GM19468 (cell line): Measurements from ENCODE around the gene PUDP.

Experiments
- ATAC-seq: cut with Tn5 transposase; IDR thresholded peaks from one replicate; pipeline ENCODE4 v1.9.1; 2021; ENCODE audit warnings: mild to moderate bottlenecking, moderate library complexity, moderate number of reproducible peaks; ENCODE audit not compliant: unreplicated experiment; ENCODE audit errors: extremely low read depth

The PUDP gene

DNA sequence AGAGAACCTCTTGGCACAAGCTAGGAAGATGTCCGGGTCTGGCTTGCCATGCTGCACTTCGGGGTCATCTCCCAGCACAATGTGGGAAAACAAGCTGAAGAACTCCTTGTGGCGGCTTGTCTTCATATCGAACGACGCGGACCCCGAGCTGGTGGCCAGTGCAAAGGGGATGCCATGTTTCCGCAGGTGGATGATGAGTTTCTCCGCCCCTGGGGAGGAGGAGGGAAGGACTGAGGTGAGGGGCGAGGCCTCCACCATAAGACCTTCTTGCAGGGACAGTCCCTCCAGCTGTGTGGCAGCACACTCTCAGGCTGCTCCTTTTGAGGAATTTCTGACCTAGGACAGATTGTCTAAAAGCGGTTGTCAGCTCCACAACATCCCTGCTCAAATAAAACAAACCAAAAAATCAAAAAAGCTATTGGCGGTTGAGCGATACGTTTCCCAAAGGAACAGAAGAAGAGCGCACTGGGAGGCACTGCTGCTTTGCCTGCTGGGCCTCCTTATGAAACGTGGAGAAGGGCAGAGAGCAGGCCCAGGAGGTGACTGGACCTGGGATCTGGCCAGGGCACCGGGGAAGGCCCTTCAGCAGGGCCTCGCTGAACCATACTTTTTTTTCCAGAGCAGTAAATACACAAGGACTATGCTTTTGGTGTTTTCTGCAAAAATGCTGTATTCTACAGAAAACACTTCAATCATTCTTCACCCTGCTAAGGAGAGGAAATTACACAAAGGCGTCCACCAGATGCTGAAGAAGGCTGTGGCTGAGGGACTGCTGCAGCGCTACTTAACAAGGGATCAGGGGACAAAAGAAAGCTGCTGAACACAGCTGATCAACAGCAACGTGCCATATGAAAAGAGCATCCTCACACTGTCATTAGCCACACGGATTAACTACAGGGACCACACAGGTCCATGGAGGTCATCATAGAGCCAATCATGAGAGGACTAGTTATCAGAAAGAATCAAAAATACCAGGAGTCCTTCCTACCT is 70.4 kb downstream of the PUDP start:
- no peak for ATAC-seq

DNA sequence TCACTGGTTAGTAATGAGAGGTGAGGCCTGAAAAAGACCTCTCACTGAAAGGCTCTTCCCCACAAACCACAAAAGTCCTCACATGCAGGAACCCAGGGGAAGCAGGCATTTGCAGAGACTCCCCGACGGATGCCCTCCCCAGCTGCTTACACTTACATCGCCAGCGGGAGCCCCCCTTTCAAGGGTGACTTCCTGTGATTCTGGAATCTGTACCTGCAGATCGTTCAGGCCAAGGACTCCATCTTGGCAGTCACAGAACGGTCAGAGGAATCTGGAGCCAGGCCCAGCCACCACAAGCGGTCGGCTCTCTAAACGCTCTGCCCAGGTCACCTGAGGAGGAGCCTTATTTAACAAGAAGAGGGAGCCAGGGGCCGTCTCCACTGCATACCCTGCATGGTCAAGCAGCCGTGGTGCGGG is 71.7 kb downstream of the PUDP start:
- no peak for ATAC-seq

DNA sequence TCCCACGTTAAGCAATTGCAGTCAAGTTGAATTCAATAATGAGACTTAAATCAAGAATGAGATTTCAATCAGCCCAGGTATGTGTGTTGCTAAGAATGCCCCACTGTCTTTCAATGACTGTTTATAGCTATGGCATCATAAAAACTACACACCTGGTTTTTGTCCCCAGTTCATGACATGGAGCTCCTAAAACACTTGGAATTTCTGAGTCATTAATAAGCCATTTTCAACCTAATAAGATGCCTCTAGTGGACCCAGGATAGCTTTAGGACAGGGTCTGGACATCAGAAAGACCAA is 73.1 kb downstream of the PUDP start:
- no peak for ATAC-seq

DNA sequence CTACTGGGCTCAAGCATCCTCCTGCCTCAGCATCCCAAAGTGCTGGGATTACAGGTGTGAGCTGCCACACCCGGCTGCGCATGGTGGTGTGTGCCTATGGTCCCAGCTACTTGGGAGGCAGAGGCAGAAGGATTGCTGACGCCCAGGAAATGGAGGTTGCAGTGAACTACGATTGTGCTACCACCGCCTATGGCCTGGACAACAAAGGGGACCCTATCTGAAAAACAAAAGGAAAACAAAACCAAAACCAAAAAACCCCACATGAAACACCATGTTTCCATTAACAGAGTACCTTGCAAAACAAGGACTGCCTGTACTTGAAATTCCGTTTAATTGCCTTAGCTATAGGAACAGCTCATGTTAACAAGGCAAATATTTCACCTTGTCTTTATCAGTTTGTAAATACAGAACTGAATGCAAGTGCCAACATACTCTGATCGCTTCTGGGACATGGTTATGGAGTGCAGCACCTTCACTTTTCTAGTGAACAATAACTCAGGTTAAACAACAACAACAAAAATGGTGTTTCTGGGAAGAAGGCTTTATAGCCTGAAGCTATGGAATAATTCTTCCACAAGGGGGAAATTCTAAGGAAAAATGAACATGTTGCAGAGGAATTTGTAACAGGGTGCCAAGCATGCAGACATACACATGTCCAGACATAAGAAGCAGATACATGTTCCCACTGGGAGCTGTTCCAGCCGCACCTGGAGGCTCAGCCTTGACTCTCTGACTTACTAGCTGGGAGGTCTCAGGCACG is 73.6 kb downstream of the PUDP start:
- no peak for ATAC-seq

DNA sequence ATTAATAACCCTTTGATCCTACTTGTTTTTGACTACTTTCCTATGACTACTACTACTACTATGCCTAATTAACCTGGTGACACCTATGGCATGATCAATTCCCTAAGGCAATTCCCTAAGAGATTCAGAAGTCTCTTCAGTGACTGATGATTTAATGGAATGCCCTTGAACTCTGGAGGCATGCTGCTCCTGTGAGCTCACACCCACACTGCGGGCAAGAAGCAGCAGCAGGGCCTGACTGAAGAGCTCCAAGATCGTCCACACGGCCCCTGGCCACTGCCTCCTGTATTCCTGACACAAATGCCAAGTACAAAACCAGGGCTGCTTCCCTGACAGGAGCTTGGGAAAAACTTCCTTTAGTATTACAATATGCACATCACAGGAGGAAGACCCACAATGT is 74.6 kb downstream of the PUDP start:
- no peak for ATAC-seq

DNA sequence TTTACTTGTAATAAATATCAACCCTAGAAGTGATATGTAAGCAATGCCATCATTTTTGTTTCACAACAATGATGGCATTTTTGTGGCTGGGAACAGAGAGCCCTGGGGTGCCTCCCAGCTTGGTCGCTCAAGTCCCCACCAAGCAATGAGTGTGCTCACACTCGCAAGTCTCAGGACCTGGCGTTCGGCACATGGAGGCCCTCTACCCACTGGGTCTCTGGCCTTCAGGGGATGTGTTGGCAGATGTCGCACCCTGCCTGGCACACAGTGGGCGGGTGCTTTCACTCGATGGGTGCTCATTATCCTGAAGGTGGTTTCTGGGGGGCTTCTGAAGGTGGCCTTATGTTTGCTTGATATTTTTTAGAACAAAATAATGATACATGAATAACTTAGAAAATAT is 75.1 kb downstream of the PUDP start:
- ATAC-seq, result no peak

DNA sequence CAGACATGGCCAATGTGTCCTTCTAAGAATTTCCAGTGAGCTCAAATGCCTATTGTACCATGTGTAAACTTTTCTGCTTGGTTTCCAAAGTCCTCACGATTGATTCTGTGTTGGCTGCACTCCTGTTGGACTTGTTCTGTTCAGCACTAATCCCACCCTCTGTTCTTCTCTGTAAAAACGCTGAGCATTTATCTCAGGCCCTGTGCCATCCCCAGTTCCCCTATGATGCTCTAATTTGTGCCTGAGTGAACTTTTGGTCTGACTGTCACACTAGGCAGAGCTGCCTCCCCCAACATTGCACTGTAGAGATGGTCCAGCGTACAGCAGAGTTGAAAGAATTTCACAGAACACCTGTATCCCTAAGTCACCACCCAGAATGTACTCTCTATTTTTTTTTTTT is 76.6 kb downstream of the PUDP start:
- ATAC-seq, result no peak

DNA sequence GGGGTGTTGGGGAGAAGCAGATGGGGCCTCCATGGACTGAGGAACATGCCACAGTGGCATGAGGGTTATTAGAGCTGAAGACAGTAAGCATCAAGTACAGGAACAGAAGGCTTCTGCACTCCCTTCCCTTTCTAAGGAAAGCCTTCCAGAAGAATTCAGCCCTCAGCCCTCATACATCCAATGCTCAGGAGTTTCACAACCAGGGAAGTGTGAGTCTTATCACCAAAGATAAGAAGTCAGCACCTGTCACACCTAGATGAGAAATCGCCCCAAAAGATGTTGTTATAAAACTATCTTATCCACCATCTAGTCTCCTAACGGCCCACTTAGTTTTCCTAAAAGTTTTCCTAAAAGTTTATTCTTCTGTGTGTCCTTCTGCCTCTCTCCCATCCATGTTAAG is 78.4 kb downstream of the PUDP start:
- ATAC-seq, result no peak

DNA sequence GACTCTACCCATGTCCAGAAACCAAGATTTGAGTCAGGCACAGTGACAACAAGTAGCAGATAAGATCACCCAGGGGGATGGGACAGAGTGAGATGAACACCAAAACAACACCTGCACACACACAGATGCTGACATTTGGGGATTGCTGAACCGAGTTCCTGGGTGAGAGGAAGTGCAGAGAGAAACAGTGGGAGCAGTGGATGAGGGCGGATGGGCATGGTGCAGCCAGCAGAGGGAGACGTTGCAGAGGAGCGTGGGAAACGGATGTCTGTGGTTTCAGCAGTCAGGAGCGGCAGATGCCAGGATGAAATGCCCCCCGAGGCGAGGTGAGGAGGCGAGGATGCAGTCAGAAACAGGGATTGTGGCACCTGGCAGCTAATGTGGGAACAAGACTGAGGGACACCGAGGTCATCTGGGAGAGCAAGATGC is 79.0 kb downstream of the PUDP start:
- no peak for ATAC-seq

DNA sequence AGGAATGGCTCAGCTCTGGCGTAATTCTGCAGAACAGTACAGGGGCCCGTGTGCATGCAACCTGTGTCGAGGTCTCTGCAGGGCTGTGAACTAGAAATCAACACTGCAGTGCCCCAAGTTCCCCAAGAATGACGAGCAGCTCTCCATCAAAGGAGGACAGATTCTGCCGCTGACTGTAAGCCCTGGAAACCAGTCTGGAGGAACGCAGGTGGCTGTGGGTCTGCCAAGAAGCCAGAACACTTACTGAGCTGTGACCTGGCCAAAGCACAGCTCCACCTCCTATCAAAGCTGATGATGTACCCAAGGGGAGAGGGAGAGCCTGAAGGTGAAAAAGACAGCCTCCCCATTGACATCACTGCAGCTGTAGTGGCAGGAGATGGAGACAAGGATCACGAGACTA is 80.7 kb downstream of the PUDP start:
- ATAC-seq, result no peak

DNA sequence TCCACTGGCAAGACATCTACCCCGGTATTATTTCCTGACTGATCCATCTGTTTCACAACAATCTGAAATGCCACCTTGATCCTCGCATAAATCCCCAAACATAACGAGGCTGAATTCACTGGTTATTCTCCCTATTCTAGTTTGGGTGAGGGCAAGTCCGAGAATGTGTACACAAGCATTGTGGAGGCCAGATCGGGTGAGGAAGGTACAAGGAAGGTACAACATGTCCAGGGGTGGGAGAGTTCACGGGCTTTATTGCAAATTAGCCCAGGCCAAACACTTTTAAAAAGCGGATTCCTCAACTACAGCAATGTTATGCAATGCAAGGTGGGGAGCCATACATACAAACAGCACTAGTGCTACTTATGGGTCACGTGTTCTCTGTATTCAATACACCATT is 82.5 kb downstream of the PUDP start:
- no peak for ATAC-seq

DNA sequence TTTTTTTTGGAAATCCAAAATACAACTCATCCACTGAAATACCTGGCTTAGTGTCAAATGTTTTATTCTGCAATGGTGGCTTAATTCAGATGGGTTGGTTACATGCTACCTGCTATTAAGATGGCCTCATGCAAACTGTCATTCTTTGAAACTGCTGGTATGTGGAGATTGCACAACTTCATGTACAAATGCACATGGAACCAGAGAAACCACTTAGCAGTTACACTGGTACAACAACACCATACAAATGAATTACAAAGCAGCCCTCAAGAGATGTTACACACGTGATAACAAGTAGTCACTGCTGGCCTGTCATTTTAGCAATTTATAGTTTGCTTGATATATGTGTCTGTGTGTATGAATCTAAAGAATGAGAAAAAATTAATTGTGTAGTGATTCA is 85.0 kb downstream of the PUDP start:
- no peak for ATAC-seq

DNA sequence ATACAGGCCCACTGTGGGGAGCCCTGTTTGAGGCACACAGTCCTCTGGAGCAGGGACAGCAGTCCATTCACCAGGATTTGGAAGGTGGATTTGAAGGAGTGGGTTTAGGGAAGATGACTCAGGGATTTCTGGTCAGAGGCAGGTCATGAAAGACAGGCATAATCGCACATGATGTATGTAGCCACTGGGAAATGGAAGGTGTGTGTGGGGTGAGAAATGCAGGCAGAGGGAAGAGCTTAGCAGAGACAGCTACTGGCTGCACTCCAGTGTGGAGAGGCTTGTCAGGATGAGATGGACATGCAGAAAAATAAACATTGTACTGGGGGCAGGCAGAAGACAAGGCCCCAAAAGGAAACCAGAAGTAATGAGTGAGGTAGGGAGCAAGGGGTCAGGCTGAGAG is 85.7 kb downstream of the PUDP start:
- ATAC-seq, result no peak

DNA sequence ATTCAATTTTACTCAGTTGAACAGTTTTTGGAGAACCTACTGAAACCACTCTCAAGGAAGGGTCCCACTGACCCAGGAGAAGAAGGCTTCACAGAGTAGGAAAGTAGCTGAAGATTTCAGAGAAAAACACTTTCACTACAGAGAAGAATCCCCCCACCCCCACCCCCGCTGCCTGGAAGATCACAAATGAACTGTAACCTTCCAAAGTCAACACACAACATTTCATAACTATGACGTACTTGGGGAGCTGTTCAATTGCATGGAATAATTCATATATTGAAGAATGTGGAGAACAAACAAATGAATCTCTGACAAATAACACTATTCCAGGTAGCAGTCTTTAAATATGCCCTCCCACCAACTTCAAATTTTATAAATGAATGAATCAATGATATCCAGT is 86.5 kb downstream of the PUDP start:
- ATAC-seq, result no peak

DNA sequence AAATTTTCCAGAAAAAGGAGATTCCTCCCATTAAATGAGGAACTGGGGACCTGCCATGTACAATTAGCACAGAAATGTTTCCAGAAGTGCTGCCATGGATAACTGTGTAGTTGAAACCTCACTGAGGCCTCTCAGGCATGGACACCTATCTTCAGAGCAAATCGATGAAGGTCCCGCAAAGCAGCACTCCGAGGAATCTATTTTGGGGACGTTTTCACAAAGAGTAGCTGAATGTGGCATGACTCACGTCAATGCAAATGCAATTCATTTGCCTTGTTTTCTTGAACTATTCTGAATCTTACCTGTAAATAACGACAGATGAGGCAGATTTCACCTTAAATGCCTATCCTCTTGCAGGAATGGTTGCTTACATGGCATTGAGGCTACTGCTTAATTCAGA is 87.5 kb downstream of the PUDP start:
- ATAC-seq, result no peak

DNA sequence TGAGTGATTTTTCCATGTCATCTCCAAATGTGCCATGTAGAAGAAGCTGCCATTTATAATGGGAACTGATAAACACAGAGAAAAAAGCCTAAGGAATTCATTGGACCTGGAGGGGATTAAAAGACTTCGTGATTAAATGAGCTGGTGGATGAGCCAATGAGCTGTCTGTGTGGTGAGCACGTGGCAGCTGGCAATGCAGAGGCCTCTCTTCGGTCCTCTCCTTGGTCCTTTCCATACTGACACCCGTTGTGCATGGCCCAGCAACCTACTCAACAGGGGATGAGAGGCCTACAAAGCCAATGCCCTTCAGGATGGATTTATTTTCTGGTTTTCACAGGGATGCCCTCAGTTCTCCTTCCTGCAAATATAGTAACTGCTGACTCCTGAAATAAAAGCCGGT is 88.1 kb downstream of the PUDP start:
- ATAC-seq, result no peak

DNA sequence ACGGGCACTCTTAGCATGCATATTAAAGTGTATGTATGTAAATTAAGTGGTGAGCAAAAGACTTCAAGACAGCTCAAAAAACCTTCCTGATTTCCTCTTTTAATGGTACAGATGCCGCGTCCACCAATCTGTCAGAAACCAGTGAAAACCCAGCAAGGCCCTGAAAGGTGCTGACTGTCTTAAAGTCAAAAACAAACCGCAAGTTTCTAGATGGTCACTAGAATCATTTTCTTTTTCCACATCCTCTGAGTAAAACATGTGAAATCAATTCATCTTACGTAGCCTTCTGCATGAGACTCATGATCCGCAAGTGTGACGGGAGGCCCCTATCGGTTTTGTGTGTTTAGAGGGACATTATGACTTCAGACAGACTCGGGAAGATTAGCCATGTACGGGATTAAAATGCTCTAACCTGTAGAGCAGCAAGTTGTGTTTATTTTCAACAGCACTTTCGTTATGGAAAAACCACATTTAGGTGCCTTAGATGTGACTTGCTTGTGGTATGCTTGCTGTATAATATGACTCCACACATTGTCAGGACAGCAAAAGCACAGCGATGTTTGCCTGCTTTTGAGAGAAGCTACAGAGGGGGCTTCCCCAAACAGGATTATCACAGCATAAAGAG is 88.6 kb downstream of the PUDP start:
- peak; percentile 97 for ATAC-seq

DNA sequence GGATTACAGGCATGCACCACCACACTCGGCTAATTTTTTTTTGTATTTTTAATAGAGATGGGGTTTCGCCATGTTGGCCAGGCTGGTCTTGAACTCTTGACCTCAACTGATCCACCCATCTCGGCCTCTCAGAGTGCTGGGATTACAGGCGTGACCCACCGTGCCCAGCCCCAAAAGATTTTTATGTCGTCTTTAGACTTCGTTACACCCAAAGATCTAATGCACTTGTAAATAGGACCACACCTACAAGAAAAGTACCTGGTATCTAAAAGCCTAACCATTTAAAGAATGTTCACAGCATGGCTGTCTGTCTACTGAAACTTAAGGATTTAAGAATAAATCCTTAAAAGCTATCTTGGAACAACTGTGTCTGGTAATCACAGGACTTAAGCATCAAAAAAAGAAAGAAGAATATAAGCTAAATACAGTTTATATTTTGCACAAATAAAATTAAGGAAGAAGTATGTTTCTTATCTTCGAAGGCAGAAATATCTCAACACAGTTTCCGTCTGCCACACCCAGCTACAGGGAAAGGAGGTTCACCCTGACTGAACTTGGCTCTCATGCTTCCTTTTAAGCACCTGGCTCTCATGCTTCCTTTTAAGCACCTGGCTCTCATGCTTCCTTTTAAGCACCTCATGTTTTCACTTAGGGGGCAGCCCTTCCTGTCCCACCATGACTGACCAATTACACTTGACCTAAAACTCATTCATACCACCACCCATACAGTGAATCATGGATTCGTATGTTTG is 92.4 kb downstream of the PUDP start:
- no peak for ATAC-seq

DNA sequence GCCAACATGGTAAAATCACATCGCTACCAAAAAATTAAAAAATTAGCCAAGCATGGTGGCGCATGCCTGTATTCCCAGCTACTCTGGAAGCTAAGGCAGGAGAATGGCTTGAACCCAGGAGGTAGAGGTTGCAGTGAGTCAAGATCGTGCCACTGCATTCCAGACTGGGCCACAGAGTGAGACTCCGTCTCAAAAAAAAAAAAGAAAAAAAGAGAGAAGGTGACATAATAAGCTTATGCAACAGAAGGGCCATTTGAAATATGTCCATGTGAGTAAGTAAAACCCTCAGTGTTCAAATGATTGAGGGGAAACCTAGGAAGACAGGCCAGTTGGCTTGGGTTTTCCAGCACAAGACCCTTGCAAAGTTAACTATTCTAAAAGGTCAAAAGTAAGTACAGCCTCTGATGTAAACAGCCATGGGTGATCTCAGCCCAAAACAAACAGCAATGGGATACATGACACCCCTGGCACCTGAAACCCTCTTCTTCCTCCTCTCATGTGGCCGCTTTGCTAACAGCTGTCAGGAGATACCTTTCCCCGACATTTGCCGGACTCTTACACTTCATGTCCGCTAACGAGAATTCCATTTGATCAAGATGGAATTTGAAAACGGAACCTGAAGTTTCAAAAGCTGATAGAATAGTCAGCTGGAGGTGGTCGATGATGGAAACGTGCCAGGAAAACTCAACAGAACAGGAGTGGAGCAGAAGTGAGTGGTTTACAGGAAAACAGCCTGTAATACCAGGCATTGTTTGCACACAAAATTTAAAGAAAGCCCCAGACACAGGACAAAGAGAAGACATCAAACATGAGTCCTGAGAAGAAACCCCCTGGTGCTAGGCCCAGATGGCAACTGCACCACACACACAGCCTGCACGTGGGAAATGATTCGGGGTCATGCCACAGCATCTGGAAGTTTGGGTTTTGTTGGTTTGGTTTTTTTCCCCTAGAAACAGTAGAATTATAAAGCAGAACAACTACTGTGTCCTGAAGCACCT is 93.4 kb downstream of the PUDP start:
- ATAC-seq, result no peak
